GM12878 (cell line): ENCODE results near the gene POU3F3. TPM values are rescaled to one million over a fixed set of nuclear protein-coding genes. Genes with fewer than 3 reads are reported as not detected.

ENCODE experiments used
- ATAC-seq: fragments of 200-7000 bp; cut with Tn5 transposase; 3 replicates; pipeline ENCODE4 v1.9.1; 2020; ENCODE audit warnings: mild to moderate bottlenecking, moderate library complexity
- BruUV-seq: library from RNA; stranded (reverse); fragments of 400-500 nt; replicated peaks from 2 replicates; lab custom pipeline; 2021; lab: Mats Ljungman, UMichigan
- CTCF ChIA-PET: fragments of 300-600 bp; sonication (Branson Sonifier 250); formaldehyde crosslinking; extraction: SDS; loops from one replicate; lab custom pipeline; 2021; ENCODE audit warnings: inconsistent platforms; lab: Yijun Ruan, JAX
- POLR2A ChIA-PET: fragments of 350-600 bp; formaldehyde crosslinking; extraction: SDS; loops from one replicate; lab custom pipeline; 2021; ENCODE audit warnings: inconsistent platforms; lab: Charles Lee
- RAD21 ChIA-PET: fragments of 300-600 bp; sonication (Branson Sonifier 250); formaldehyde crosslinking; loops from one replicate; lab custom pipeline; 2023; ENCODE audit warnings: antibody characterized with exemption; ENCODE audit not compliant: unreplicated experiment; lab: Charles Lee
- SMC1A ChIA-PET: fragments of 300-600 bp; sonication (Branson Sonifier 250); formaldehyde crosslinking; loops from one replicate; lab custom pipeline; 2023; ENCODE audit not compliant: unreplicated experiment, uncharacterized antibody; lab: Charles Lee
- DNase-seq: peaks from one replicate; pipeline ENCODE4 v3.0.0-alpha.2; 2011; ENCODE audit warnings: low read depth, low spot score
- FAIRE-seq: peaks from 3 replicates; lab custom pipeline; 2011; peaks lifted over from hg19 to GRCh38; lab: Jason Lieb, UNC
- H2AFZ ChIP-seq: 2 replicates; pipeline ENCODE4 v1.6.0; 2011; ENCODE audit warnings: low read depth, low read length, control low read depth; ENCODE audit not compliant: control insufficient read depth
- H3K27ac ChIP-seq: 2 replicates; pipeline ENCODE4 v1.5.1; 2011; ENCODE audit warnings: control low read depth; ENCODE audit not compliant: control insufficient read depth, insufficient read depth
- H3K27me3 ChIP-seq, 2 experiments: replicated peaks in 1 of 2; 2 replicates each; pipeline versions ENCODE4 v1.6.0 to v1.6.1; 2011; ENCODE audit warnings: low read length in 1 of 2; ENCODE audit not compliant: control insufficient read depth in 2 of 2, insufficient read depth in 2 of 2
- H3K36me3 ChIP-seq, 2 experiments: 2 replicates each; pipeline ENCODE4 v1.5.1; 2011; ENCODE audit warnings: low read length in 1 of 2; ENCODE audit not compliant: control insufficient read depth in 2 of 2, insufficient read depth in 2 of 2
- H3K4me1 ChIP-seq: 2 replicates; pipeline ENCODE4 v1.6.1; 2011; ENCODE audit warnings: mild to moderate bottlenecking, low read length, moderate library complexity, mixed read lengths; ENCODE audit not compliant: control insufficient read depth, insufficient read depth
- H3K4me2 ChIP-seq: 2 replicates; pipeline ENCODE4 v1.6.0; 2011; ENCODE audit warnings: control low read depth; ENCODE audit not compliant: control insufficient read depth, insufficient read depth
- H3K4me3 ChIP-seq: fragments of 200-600 bp; sonication (generic); 2 replicates; pipeline ENCODE4 v1.5.1; 2016
- H3K79me2 ChIP-seq: 2 replicates; pipeline ENCODE4 v1.6.0; 2011; ENCODE audit warnings: low read length; ENCODE audit not compliant: control insufficient read depth, insufficient read depth
- H3K9ac ChIP-seq: 2 replicates; pipeline ENCODE4 v1.8.0; 2011; ENCODE audit warnings: low read length, control low read depth, mixed read lengths; ENCODE audit not compliant: control insufficient read depth, insufficient read depth
- H3K9me3 ChIP-seq: replicated peaks from 3 replicates; pipeline ENCODE4 v1.5.1; 2011; ENCODE audit warnings: mild to moderate bottlenecking, low read length; ENCODE audit not compliant: control insufficient read depth, insufficient read depth
- H4K20me1 ChIP-seq: 2 replicates; pipeline ENCODE4 v1.6.0; 2011; ENCODE audit not compliant: control insufficient read depth, insufficient read depth
- CHD1 ChIP-seq: IDR thresholded peaks from 2 replicates; pipeline ENCODE4 v1.6.1; 2012; ENCODE audit warnings: low read depth, low read length, improper control_type of control experiment
- HDAC2 ChIP-seq: fragments of 200-600 bp; sonication (generic); IDR thresholded peaks from 2 replicates; pipeline ENCODE4 v1.6.1; 2017
- IKZF2 ChIP-seq, 2 experiments: fragments of 450-650 bp; IDR thresholded peaks; 2 replicates each; pipeline ENCODE4 v1.6.1; 2017; ENCODE audit warnings: mild to moderate bottlenecking in 2 of 2, moderate library complexity in 2 of 2
- MTA3 ChIP-seq: IDR thresholded peaks from 2 replicates; pipeline ENCODE4 v1.6.1; 2012; ENCODE audit warnings: low read length, inconsistent platforms, borderline replicate concordance
- MYC ChIP-seq: IDR thresholded peaks from 2 replicates; pipeline ENCODE4 v1.6.1; 2011; ENCODE audit warnings: mild to moderate bottlenecking, low read length, moderate library complexity, inconsistent platforms; ENCODE audit not compliant: insufficient read depth, insufficient replicate concordance, insufficient read length, severe bottlenecking
- NFXL1 ChIP-seq: fragments of 450-650 bp; IDR thresholded peaks from 2 replicates; pipeline ENCODE4 v1.6.1; 2017; ENCODE audit warnings: antibody characterized with exemption, mild to moderate bottlenecking, borderline replicate concordance
- POLR2AphosphoS2 ChIP-seq: IDR thresholded peaks from 2 replicates; pipeline ENCODE4 v1.6.1; 2011; ENCODE audit warnings: low read depth, mild to moderate bottlenecking, low read length, improper control_type of control experiment, moderate library complexity
- POLR2AphosphoS5 ChIP-seq: IDR thresholded peaks from 2 replicates; pipeline ENCODE4 v1.6.1; 2011; ENCODE audit warnings: mild to moderate bottlenecking, low read length, inconsistent platforms
- RAD51 ChIP-seq: fragments of 450-650 bp; IDR thresholded peaks from 2 replicates; pipeline ENCODE4 v1.6.1; 2016; ENCODE audit warnings: moderate library complexity, mild to moderate bottlenecking, inconsistent platforms
- RUNX3 ChIP-seq: IDR thresholded peaks from 2 replicates; pipeline ENCODE4 v1.6.1; 2012; ENCODE audit warnings: low read length, inconsistent platforms
- SREBF1 ChIP-seq: IDR thresholded peaks from 2 replicates; pipeline ENCODE4 v1.6.1; 2012; ENCODE audit warnings: mild to moderate bottlenecking, low read length
- STAT3 ChIP-seq: IDR thresholded peaks from 2 replicates; pipeline ENCODE4 v1.6.1; 2011; ENCODE audit warnings: low read depth, low read length, improper control_type of control experiment
- TCF7 ChIP-seq: IDR thresholded peaks from 2 replicates; pipeline ENCODE4 v1.6.1; 2014; ENCODE audit warnings: antibody characterized with exemption, borderline replicate concordance
- USF2 ChIP-seq: IDR thresholded peaks from 2 replicates; pipeline ENCODE4 v1.6.1; 2011; ENCODE audit warnings: low read depth, low read length, improper control_type of control experiment, borderline replicate concordance
- WGBS: methylation state at CpG from one replicate; pipeline ENCODE4 v1.1.6; 2016; ENCODE audit warnings: low lambda C conversion rate; ENCODE audit not compliant: insufficient replicate concordance, insufficient coverage; ENCODE audit errors: missing lambda C conversion rate; 5-methylcytosine and 5-hydroxymethylcytosine counted together
- in situ Hi-C: fragments of 300-500 bp; cut with MboI; formaldehyde crosslinking; loops from 9 replicates; pipeline ENCODE4 v1.14.3; 2018; ENCODE audit warnings: mixed read lengths
- intact Hi-C: fragments of 100-400 bp; cut with micrococcal nuclease; formaldehyde crosslinking; loops from one replicate; pipeline ENCODE4 v1.14.2; 2022; ENCODE audit not compliant: unreplicated experiment
- polyA plus RNA-seq, 11 experiments: library from polyadenylated mRNA; depleted of rRNA in 4 of 11; unstranded in 6 of 11; stranded (reverse) in 5 of 11; fragments of >200 nt; fragmentation: Nextera tagmentation in 4 of 11; fragmentation: Illumina TruSeq in 1 of 11; extraction: Ambion mirVana in 4 of 11; extraction: Trizol in 1 of 11; gene quantifications; 1 replicate in 1 of 11; 2 replicates in 10 of 11; pipeline versions ENCODE4 v1.2.1 to v1.2.3, GENCODE V29; 2011 to 2016; ENCODE audit warnings: inconsistent platforms in 2 of 11, missing spikeins in 2 of 11, low read depth in 1 of 11
- total RNA-seq, 4 experiments: library from RNA; depleted of rRNA in 3 of 4; stranded (reverse); fragments of >200 nt in 3 of 4; fragmentation: Illumina TruSeq in 1 of 4; extraction: Trizol in 1 of 4; gene quantifications; 2 replicates each; pipeline versions ENCODE4 v1.2.1 to v1.2.3, GENCODE V29; 2013 to 2021

The POU3F3 gene
- total and polyA plus RNA-seq, 10 of the 15 experiments (the other 5 are each of a cell fraction or from before 2014, with no cell fraction given) = not detected

GRCh38 chr2:104867813-104868504 lies 14.0 kb downstream of the POU3F3 start:
- WGBS = 22% methylated on average over 33 of the region's 33 CpGs
- Histone ChIP-seq H3K9ac (no peak overlapping the region), H3K4me2 (no peak overlapping the region), H3K36me3 (no peaks in the 10 kb centered on the region), H2AFZ (no peak overlapping the region), H3K4me1 (no peaks in the 10 kb centered on the region), H3K4me3 (no peak overlapping the region), H3K27ac (no peak overlapping the region), H3K9me3 (no peaks in the 10 kb centered on the region), H3K27me3 (peaks cover 21 to 54% of the 10 kb centered on the region in 2 experiments), H3K79me2 (no peaks in the 10 kb centered on the region), H4K20me1 (no peaks in the 10 kb centered on the region)
- intact Hi-C loops (no loop called here), in situ Hi-C loops (loop anchor here (25.0 kb wide), 1 partner anchor 831 kb away; no protein-coding TSS in a partner anchor)
- ATAC-seq (no peak), FAIRE-seq (no peak), DNase-seq (no peak)
- ChIA-PET POLR2A (no interaction called here), RAD21 (no interaction called here), CTCF (no interaction called here), SMC1A (no interaction called here)
- no peak for TF ChIP-seq TCF7
- TF ChIP-seq CHD1 = no peak
- TF ChIP-seq POLR2AphosphoS2 = no peak
- no peak for TF ChIP-seq USF2
- TF ChIP-seq SREBF1 = no peak
- TF ChIP-seq MTA3 = no peak
- TF ChIP-seq RUNX3 = no peak
- no peak for TF ChIP-seq STAT3
- TF ChIP-seq IKZF2 (IDR thresholded peaks at IDR 0.05) = no peak
- no peak for TF ChIP-seq MYC
- TF ChIP-seq NFXL1 = no peak
- no peak for TF ChIP-seq HDAC2
- no peak for TF ChIP-seq RAD51
- no peak for TF ChIP-seq POLR2AphosphoS5
- no TSS peak for BruUV-seq
